Spleen (tissue), 7 donors: Measurements from ENCODE around the gene KLHDC2.

Source experiments
- CTCF ChIP-seq, 11 experiments: fragments of 200-600 bp in 7 of 11; fragments of 450-650 bp in 4 of 11; sonication (generic) in 4 of 11; IDR thresholded peaks in 8 of 11; conservative IDR thresholded peaks in 3 of 11; 1 replicate in 7 of 11; 2 replicates in 4 of 11; pipeline versions ENCODE4 v1.4.0 to v1.8.0; 2016 to 2021; ENCODE audit warnings: antibody characterized with exemption in 11 of 11, inconsistent platforms in 4 of 11, mild to moderate bottlenecking in 1 of 11
- POLR2A ChIP-seq, 3 donors: fragments of 450-650 bp; IDR thresholded peaks; one replicate each; pipeline ENCODE4 v1.5.1; 2017; ENCODE audit warnings: antibody characterized with exemption in 3 of 3, mild to moderate bottlenecking in 1 of 3
- POLR2AphosphoS5 ChIP-seq, 3 donors: sonication (generic); formaldehyde crosslinking; IDR thresholded peaks; one replicate each; pipeline ENCODE4 v1.5.1; 2017; ENCODE audit warnings: antibody characterized with exemption in 3 of 3
- donor health status: DM: no; HTN: no; CAD: no; lungs with moderate emphysema.
- donor health status: DM: no; HTN: no; CAD: no.
- donor health status: DM: no; HTN: no; CAD: no.

GRCh38 chr14:49754570-49755097, 13.3 kb upstream of the KLHDC2 start:
- TF ChIP-seq CTCF (IDR thresholded peaks at IDR 0.05 in 8 of 11, conservative IDR thresholded peaks at IDR 0.05 in 3 of 11) = no peak
- no peak for TF ChIP-seq POLR2AphosphoS5 (IDR thresholded peaks at IDR 0.05)
- TF ChIP-seq POLR2A (IDR thresholded peaks at IDR 0.05) = no peak
